ENCODE measurements around the gene TM4SF20.

The TM4SF20 gene

GRCh38 chr2:227407591-227408151 is 28.6 kb upstream of the TM4SF20 start:
- TF ChIP-seq GATA2 (IDR thresholded peaks at IDR 0.05; ENCODE audit: low read depth, low read length) (no peak), GATA3 (IDR thresholded peaks at IDR 0.05; ENCODE audit: low read depth, low read length) (no peak)

GRCh38 chr2:227406177-227407031 is 27.3 kb upstream of the TM4SF20 start:
- TF ChIP-seq GATA2 (IDR thresholded peaks at IDR 0.05; ENCODE audit: low read depth, low read length) (peak; percentile 11; the same call in 1 of the 2 replicates), GATA3 (IDR thresholded peaks at IDR 0.05; ENCODE audit: low read depth, low read length) (no peak)

GRCh38 chr2:227404585-227405271 is 25.6 kb upstream of the TM4SF20 start:
- TF ChIP-seq GATA2 (IDR thresholded peaks at IDR 0.05; ENCODE audit: low read depth, low read length) = no peak
- no peak for TF ChIP-seq GATA3 (IDR thresholded peaks at IDR 0.05; ENCODE audit: low read depth, low read length)

GRCh38 chr2:227402959-227403358 is 23.9 kb upstream of the TM4SF20 start:
- TF ChIP-seq GATA2 (IDR thresholded peaks at IDR 0.05; ENCODE audit: low read depth, low read length) (no peak), GATA3 (IDR thresholded peaks at IDR 0.05; ENCODE audit: low read depth, low read length) (no peak)

- TF ChIP-seq GATA2 (IDR thresholded peaks at IDR 0.05; ENCODE audit: low read depth, low read length) (no peak), GATA3 (IDR thresholded peaks at IDR 0.05; ENCODE audit: low read depth, low read length) (no peak)
These were observed 23.2 kb upstream of the TM4SF20 start for GRCh38 chr2:227402321-227402720.

- TF ChIP-seq GATA3 (IDR thresholded peaks at IDR 0.05; ENCODE audit: low read depth, low read length) = no peak
These were observed 22.4 kb upstream of the TM4SF20 start for GRCh38 chr2:227401550-227401949.

GRCh38 chr2:227398684-227399670 is 19.9 kb upstream of the TM4SF20 start:
- TF ChIP-seq GATA3 (IDR thresholded peaks at IDR 0.05; ENCODE audit: low read depth, low read length) (no peak), GATA2 (IDR thresholded peaks at IDR 0.05; ENCODE audit: low read depth, low read length) (no peak)

- TF ChIP-seq GATA3 (IDR thresholded peaks at IDR 0.05; ENCODE audit: low read depth, low read length) = no peak
- TF ChIP-seq GATA2 (IDR thresholded peaks at IDR 0.05; ENCODE audit: low read depth, low read length) = no peak
These were observed 18.5 kb upstream of the TM4SF20 start for GRCh38 chr2:227397562-227397961.

- TF ChIP-seq GATA2 (IDR thresholded peaks at IDR 0.05; ENCODE audit: low read depth, low read length) (no peak), GATA3 (IDR thresholded peaks at IDR 0.05; ENCODE audit: low read depth, low read length) (no peak)
These were observed 16.4 kb upstream of the TM4SF20 start for GRCh38 chr2:227395556-227395955.

GRCh38 chr2:227394401-227394800 is 15.3 kb upstream of the TM4SF20 start:
- no peak for TF ChIP-seq GATA3 (IDR thresholded peaks at IDR 0.05; ENCODE audit: low read depth, low read length)
- no peak for TF ChIP-seq GATA2 (IDR thresholded peaks at IDR 0.05; ENCODE audit: low read depth, low read length)

- TF ChIP-seq GATA2 (IDR thresholded peaks at IDR 0.05; ENCODE audit: low read depth, low read length) = no peak
- TF ChIP-seq GATA3 (IDR thresholded peaks at IDR 0.05; ENCODE audit: low read depth, low read length) = no peak
These were observed 11.6 kb upstream of the TM4SF20 start for GRCh38 chr2:227390468-227391256.

GRCh38 chr2:227389661-227390060 is 10.6 kb upstream of the TM4SF20 start:
- TF ChIP-seq GATA2 (IDR thresholded peaks at IDR 0.05; ENCODE audit: low read depth, low read length) (no peak), GATA3 (IDR thresholded peaks at IDR 0.05; ENCODE audit: low read depth, low read length) (no peak)

GRCh38 chr2:227389231-227389630 is 10.1 kb upstream of the TM4SF20 start:
- TF ChIP-seq GATA3 (IDR thresholded peaks at IDR 0.05; ENCODE audit: low read depth, low read length) (no peak), GATA2 (IDR thresholded peaks at IDR 0.05; ENCODE audit: low read depth, low read length) (no peak)
